A549 (cell line): ENCODE data around the gene REG1A. TPM values are rescaled to one million over a fixed set of nuclear protein-coding genes. Genes with fewer than 3 reads are reported as not detected.

Experiments used
- ATAC-seq, 2 experiments: fragments of 200-7000 bp in 1 of 2; fragments of >200 bp in 1 of 2; cut with Nextera tagmentation in 1 of 2; cut with Tn5 transposase in 1 of 2; 3 replicates each; pipeline versions ENCODE4 v1.8.0 to v1.9.1; 2018 to 2020; ENCODE audit warnings: mild to moderate bottlenecking in 1 of 2, moderate library complexity in 1 of 2
- CTCF ChIA-PET: fragments of 300-600 bp; sonication (Branson Sonifier 250); formaldehyde crosslinking; extraction: SDS; loops from one replicate; lab custom pipeline; 2021; ENCODE audit warnings: antibody characterized with exemption, inconsistent platforms; lab: Yijun Ruan, JAX
- POLR2A ChIA-PET: fragments of 350-600 bp; formaldehyde crosslinking; extraction: SDS; loops from one replicate; lab custom pipeline; 2021; ENCODE audit warnings: antibody characterized with exemption, inconsistent platforms; lab: Yijun Ruan, JAX
- DNase-seq, 2 experiments: peaks; one replicate each; pipeline versions ENCODE4 v3.0.0 to v3.0.0-alpha.2; 2011 to 2016; ENCODE audit warnings: low read depth in 1 of 2, low spot score in 1 of 2
- FAIRE-seq: peaks from 2 replicates; lab custom pipeline; 2011; peaks lifted over from hg19 to GRCh38; lab: Jason Lieb, UNC
- H3K27ac ChIP-seq, 2 experiments: fragments of >200 bp; sonication (Bioruptor Twin); formaldehyde crosslinking; 3 replicates each; pipeline ENCODE4 v1.5.1; 2016 to 2017
- H3K4me1 ChIP-seq: fragments of >200 bp; sonication (Bioruptor Twin); formaldehyde crosslinking; 3 replicates; pipeline ENCODE4 v1.6.1; 2016
- H3K4me2 ChIP-seq: fragments of >200 bp; sonication (Bioruptor Twin); formaldehyde crosslinking; 3 replicates; pipeline ENCODE4 v1.6.1; 2016
- H3K4me3 ChIP-seq: fragments of >200 bp; sonication (Bioruptor Twin); formaldehyde crosslinking; 3 replicates; pipeline ENCODE4 v1.5.1; 2016
- H3K9me3 ChIP-seq: fragments of >200 bp; sonication (Bioruptor Twin); formaldehyde crosslinking; 3 replicates; pipeline ENCODE4 v1.6.1; 2016
- CBX2 ChIP-seq: fragments of 200-600 bp; sonication (generic); IDR thresholded peaks from 2 replicates; pipeline ENCODE4 v1.6.1; 2016; ENCODE audit warnings: low read depth, mild to moderate bottlenecking, borderline replicate concordance
- CBX8 ChIP-seq: fragments of 200-600 bp; sonication (generic); IDR thresholded peaks from 2 replicates; pipeline ENCODE4 v1.6.1; 2016
- CEBPB ChIP-seq, 2 experiments: fragments of >200 bp in 1 of 2; sonication (Bioruptor Twin) in 1 of 2; formaldehyde crosslinking in 1 of 2; IDR thresholded peaks; 2 replicates each; pipeline ENCODE4 v1.6.1; 2012 to 2016
- CHD2 ChIP-seq: fragments of 150-350 bp; IDR thresholded peaks from 2 replicates; pipeline ENCODE4 v1.6.1; 2014; ENCODE audit warnings: low read length; ENCODE audit not compliant: partially characterized antibody
- EHMT2 ChIP-seq: fragments of 200-600 bp; sonication (generic); IDR thresholded peaks from 2 replicates; pipeline ENCODE4 v1.6.1; 2016; ENCODE audit warnings: antibody characterized with exemption, low read depth, mild to moderate bottlenecking, moderate library complexity
- ESRRA ChIP-seq: fragments of 150-350 bp; IDR thresholded peaks from 2 replicates; pipeline ENCODE4 v1.6.1; 2014; ENCODE audit warnings: mild to moderate bottlenecking, low read length, borderline replicate concordance
- FOSB ChIP-seq: fragments of 250-450 bp; sonication (Bioruptor Pico); IDR thresholded peaks from 2 replicates; pipeline ENCODE4 v1.5.0; 2020; ENCODE audit warnings: mild to moderate bottlenecking, moderate library complexity
- FOSL2 ChIP-seq, 2 experiments: fragments of 450-650 bp in 1 of 2; fragments of >200 bp in 1 of 2; sonication (Bioruptor Twin) in 1 of 2; formaldehyde crosslinking; IDR thresholded peaks; 2 replicates each; pipeline versions ENCODE4 v1.5.0 to v1.6.1; 2016 to 2020; ENCODE audit warnings: mild to moderate bottlenecking in 1 of 2, moderate library complexity in 1 of 2
- FOXS1 ChIP-seq: fragments of 250-450 bp; sonication (Bioruptor Pico); IDR thresholded peaks from 2 replicates; pipeline ENCODE4 v1.5.0; 2020; ENCODE audit warnings: mild to moderate bottlenecking, moderate library complexity
- GATA3 ChIP-seq: IDR thresholded peaks from 2 replicates; pipeline ENCODE4 v1.6.1; 2012; ENCODE audit warnings: borderline replicate concordance
- HEYL ChIP-seq: fragments of 250-450 bp; sonication (Bioruptor Pico); IDR thresholded peaks from 2 replicates; pipeline ENCODE4 v1.8.0; 2021; ENCODE audit warnings: mild to moderate bottlenecking, moderate library complexity
- JUN ChIP-seq, 2 experiments: fragments of >200 bp; sonication (Bioruptor Twin); formaldehyde crosslinking; IDR thresholded peaks; 2 replicates in 1 of 2; 3 replicates in 1 of 2; pipeline ENCODE4 v1.6.1; 2016 to 2017
- JUNB ChIP-seq: fragments of >200 bp; sonication (Bioruptor Twin); formaldehyde crosslinking; IDR thresholded peaks from 2 replicates; pipeline ENCODE4 v1.6.1; 2016
- KDM5A ChIP-seq: fragments of 200-600 bp; sonication (generic); IDR thresholded peaks from 2 replicates; pipeline ENCODE4 v1.6.1; 2016; ENCODE audit warnings: antibody characterized with exemption, mild to moderate bottlenecking
- MYC ChIP-seq: IDR thresholded peaks from 2 replicates; pipeline ENCODE4 v1.6.1; 2012; ENCODE audit warnings: mild to moderate bottlenecking, inconsistent platforms, low read length, improper control_type of control experiment, borderline replicate concordance
- NPAS2 ChIP-seq: fragments of 250-450 bp; sonication (Bioruptor Pico); IDR thresholded peaks from 2 replicates; pipeline ENCODE4 v1.8.0; 2022; ENCODE audit warnings: mild to moderate bottlenecking, moderate library complexity, borderline replicate concordance
- TP53 ChIP-seq: fragments of 250-450 bp; sonication (Bioruptor Pico); IDR thresholded peaks from 2 replicates; pipeline ENCODE4 v1.5.0; 2021; ENCODE audit warnings: mild to moderate bottlenecking, moderate library complexity
- ZC3H11A ChIP-seq: fragments of 450-650 bp; IDR thresholded peaks from 2 replicates; pipeline ENCODE4 v1.6.1; 2014; ENCODE audit warnings: antibody characterized with exemption, mild to moderate bottlenecking
- ZFP36 ChIP-seq: fragments of 450-650 bp; IDR thresholded peaks from 2 replicates; pipeline ENCODE4 v1.6.1; 2014; ENCODE audit warnings: borderline replicate concordance; ENCODE audit not compliant: partially characterized antibody
- ZNF302 ChIP-seq: fragments of 250-450 bp; sonication (Bioruptor Pico); IDR thresholded peaks from 2 replicates; pipeline ENCODE4 v1.9.0; 2021; ENCODE audit warnings: inconsistent platforms, mild to moderate bottlenecking, moderate library complexity
- WGBS: methylation state at CpG from one replicate; pipeline ENCODE4 v1.1.6; 2017; ENCODE audit errors: missing lambda C conversion rate; 5-methylcytosine and 5-hydroxymethylcytosine counted together
- polyA plus RNA-seq, 4 experiments: library from polyadenylated mRNA; depleted of rRNA in 3 of 4; stranded (reverse); fragments of >200 nt; fragmentation: RNase III in 1 of 4; extraction: RNeasy Plus Mini Kit Qiagen cat#74134 plus additional on column Dnase treatment in 1 of 4; gene quantifications; 2 replicates in 3 of 4; 3 replicates in 1 of 4; pipeline ENCODE4 v1.2.3, GENCODE V29; 2011 to 2017
- TF ChIP-seq, protein P1 (sequence below): fragments of >200 bp; sonication (Bioruptor Twin); formaldehyde crosslinking; IDR thresholded peaks from 3 replicates; pipeline ENCODE4 v1.5.1; 2016
- TF ChIP-seq, protein P2 (sequence below): fragments of 250-450 bp; sonication (Bioruptor Pico); IDR thresholded peaks from 2 replicates; pipeline ENCODE4 v1.5.0; 2021; ENCODE audit warnings: mild to moderate bottlenecking, moderate library complexity, borderline replicate concordance
- TF ChIP-seq, protein P3 (sequence below): fragments of >200 bp; sonication (Bioruptor Twin); formaldehyde crosslinking; IDR thresholded peaks from 2 replicates; pipeline ENCODE4 v1.6.1; 2016
- TF ChIP-seq, protein P4 (sequence below): IDR thresholded peaks from 2 replicates; pipeline ENCODE4 v1.6.1; 2012; ENCODE audit warnings: low read depth, borderline replicate concordance

REG1A gene
- polyA plus RNA-seq, 2 of the 4 experiments (the other 2 are of a cell fraction) = not detected

DNA sequence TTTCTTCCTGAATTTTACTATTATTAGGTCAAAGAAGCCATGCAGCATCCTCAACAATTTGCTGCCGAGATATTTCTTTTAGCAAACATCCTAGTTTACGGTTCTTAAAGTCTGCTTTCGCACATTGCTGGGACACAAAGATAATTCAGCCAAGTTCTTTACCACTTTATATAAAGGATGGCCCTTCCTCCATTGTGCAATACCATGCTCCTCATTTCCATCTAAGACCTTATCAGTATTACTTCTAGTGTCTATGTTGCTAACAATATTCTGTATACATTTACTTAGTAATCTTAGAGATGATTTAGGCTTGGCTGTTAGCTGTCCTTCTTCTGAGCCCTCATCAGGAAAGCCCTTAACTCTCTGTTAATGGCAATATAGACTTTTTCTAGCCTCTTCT lies 8.0 kb upstream of the REG1A start:
- CTCF ChIA-PET = no interaction called here
- FAIRE-seq (no peak), DNase-seq (no peak), ATAC-seq (no peak)
- Histone ChIP-seq H3K4me1 (no peaks in the 10 kb centered on the region), H3K4me3 (no peak overlapping the region), H3K27ac (no peak overlapping the region), H3K4me2 (no peak overlapping the region), H3K9me3 (peaks cover 3% of the 10 kb centered on the region; the same call in 1 of the 3 replicates)
- POLR2A ChIA-PET = no interaction called here
- TF ChIP-seq HEYL (CRISPR knock-in tag) (no peak), FOXS1 (CRISPR knock-in tag) (no peak), MYC (no peak), ZC3H11A (no peak), ESRRA (no peak), ZNF302 (CRISPR knock-in tag) (no peak), CBX8 (no peak), ZFP36 (no peak), GATA3 (no peak), EHMT2 (no peak), CEBPB (IDR thresholded peaks at IDR 0.05) (no peak), CBX2 (no peak), NPAS2 (CRISPR knock-in tag) (no peak), TP53 (CRISPR knock-in tag) (no peak), JUN (IDR thresholded peaks at IDR 0.05) (no peak), JUNB (no peak)
- TF ChIP-seq, protein P1, sequence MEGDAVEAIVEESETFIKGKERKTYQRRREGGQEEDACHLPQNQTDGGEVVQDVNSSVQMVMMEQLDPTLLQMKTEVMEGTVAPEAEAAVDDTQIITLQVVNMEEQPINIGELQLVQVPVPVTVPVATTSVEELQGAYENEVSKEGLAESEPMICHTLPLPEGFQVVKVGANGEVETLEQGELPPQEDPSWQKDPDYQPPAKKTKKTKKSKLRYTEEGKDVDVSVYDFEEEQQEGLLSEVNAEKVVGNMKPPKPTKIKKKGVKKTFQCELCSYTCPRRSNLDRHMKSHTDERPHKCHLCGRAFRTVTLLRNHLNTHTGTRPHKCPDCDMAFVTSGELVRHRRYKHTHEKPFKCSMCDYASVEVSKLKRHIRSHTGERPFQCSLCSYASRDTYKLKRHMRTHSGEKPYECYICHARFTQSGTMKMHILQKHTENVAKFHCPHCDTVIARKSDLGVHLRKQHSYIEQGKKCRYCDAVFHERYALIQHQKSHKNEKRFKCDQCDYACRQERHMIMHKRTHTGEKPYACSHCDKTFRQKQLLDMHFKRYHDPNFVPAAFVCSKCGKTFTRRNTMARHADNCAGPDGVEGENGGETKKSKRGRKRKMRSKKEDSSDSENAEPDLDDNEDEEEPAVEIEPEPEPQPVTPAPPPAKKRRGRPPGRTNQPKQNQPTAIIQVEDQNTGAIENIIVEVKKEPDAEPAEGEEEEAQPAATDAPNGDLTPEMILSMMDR = no peak
- TF ChIP-seq, protein P2, sequence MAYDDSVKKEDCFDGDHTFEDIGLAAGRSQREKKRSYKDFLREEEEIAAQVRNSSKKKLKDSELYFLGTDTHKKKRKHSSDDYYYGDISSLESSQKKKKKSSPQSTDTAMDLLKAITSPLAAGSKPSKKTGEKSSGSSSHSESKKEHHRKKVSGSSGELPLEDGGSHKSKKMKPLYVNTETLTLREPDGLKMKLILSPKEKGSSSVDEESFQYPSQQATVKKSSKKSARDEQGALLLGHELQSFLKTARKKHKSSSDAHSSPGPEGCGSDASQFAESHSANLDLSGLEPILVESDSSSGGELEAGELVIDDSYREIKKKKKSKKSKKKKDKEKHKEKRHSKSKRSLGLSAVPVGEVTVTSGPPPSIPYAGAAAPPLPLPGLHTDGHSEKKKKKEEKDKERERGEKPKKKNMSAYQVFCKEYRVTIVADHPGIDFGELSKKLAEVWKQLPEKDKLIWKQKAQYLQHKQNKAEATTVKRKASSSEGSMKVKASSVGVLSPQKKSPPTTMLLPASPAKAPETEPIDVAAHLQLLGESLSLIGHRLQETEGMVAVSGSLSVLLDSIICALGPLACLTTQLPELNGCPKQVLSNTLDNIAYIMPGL (CRISPR knock-in tag) = no peak
- 27% methylated on average over 3 of the region's 3 CpGs for WGBS

DNA sequence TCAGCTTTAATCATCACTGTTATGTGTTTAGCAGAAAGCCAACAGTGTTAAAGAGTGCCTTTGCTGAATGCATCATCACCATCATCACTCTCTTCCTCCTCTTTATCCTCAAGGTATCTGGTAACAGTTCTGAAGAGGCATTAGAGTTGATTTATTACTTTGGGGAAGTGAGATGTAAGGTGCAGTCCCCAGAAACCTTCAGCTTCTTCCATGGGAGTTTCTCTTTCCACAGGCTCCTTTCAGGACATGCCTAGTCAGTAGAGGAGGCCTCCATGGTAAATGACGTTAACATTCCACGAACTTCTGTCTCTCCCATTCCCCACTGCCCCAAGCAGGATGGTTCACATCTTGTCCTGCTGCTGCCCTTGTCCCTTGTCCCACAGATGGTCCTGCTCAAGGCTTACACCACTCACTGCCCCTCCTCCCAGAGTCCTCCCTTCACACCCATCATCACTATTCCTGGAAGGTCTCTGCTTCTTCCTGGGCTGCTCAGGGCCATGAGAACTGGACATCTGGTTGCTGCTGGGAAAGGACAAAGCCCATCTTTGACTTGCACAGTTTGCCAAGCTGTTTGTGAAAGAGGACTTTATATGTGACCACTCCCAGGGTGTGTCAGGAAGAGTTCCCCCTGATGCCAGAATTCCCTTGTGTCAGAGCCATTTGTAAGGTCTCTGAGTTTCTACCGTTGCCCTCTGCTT lies 5.3 kb upstream of the REG1A start:
- no peak overlapping the region for H3K4me2 ChIP-seq
- TF ChIP-seq FOSL2 (IDR thresholded peaks at IDR 0.05) (no peak), FOSL2 (CRISPR knock-in tag; IDR thresholded peaks at IDR 0.05) (no peak), FOSB (CRISPR knock-in tag) (no peak), ZC3H11A (no peak), ZFP36 (no peak), JUN (IDR thresholded peaks at IDR 0.05) (no peak), JUNB (no peak), KDM5A (no peak), CHD2 (no peak)
- TF ChIP-seq, protein P3, sequence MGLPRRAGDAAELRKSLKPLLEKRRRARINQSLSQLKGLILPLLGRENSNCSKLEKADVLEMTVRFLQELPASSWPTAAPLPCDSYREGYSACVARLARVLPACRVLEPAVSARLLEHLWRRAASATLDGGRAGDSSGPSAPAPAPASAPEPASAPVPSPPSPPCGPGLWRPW = no peak
- TF ChIP-seq, protein P4, sequence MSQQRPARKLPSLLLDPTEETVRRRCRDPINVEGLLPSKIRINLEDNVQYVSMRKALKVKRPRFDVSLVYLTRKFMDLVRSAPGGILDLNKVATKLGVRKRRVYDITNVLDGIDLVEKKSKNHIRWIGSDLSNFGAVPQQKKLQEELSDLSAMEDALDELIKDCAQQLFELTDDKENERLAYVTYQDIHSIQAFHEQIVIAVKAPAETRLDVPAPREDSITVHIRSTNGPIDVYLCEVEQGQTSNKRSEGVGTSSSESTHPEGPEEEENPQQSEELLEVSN = no peak
- no peak overlapping the region for H3K4me3 ChIP-seq
- 4% methylated on average over 3 of the region's 3 CpGs for WGBS
- ChIA-PET CTCF (no interaction called here), POLR2A (no interaction called here)
- no peak overlapping the region for H3K27ac ChIP-seq
- H3K4me1 ChIP-seq = no peaks in the 10 kb centered on the region
- DNase-seq = no peak
- FAIRE-seq = no peak
- H3K9me3 ChIP-seq = peaks cover 3% of the 10 kb centered on the region; the same call in 1 of the 3 replicates
- no peak for ATAC-seq
